ENCODE results near the gene WDR7.

The WDR7 gene

DNA sequence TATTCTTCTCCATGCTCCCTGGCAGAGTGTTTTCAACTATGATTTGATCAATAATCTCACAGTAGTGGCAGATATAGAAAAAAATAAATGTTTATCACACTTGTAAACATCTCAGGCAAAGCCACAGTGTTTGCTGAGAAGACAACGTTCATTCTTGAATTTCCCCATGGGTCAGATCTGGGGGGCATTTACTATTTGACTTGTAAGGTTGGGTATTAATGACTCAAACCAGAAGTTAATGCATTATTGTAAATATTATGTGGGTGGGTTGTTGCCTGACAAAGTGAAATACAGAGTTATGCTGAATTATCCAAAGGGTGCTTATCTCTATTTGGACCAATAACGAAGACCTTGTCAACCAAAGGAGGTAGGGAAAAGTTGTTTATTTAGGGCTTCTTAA, 346.0 kb downstream of the WDR7 start:
- TF ChIP-seq, protein P1, sequence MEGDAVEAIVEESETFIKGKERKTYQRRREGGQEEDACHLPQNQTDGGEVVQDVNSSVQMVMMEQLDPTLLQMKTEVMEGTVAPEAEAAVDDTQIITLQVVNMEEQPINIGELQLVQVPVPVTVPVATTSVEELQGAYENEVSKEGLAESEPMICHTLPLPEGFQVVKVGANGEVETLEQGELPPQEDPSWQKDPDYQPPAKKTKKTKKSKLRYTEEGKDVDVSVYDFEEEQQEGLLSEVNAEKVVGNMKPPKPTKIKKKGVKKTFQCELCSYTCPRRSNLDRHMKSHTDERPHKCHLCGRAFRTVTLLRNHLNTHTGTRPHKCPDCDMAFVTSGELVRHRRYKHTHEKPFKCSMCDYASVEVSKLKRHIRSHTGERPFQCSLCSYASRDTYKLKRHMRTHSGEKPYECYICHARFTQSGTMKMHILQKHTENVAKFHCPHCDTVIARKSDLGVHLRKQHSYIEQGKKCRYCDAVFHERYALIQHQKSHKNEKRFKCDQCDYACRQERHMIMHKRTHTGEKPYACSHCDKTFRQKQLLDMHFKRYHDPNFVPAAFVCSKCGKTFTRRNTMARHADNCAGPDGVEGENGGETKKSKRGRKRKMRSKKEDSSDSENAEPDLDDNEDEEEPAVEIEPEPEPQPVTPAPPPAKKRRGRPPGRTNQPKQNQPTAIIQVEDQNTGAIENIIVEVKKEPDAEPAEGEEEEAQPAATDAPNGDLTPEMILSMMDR (IDR thresholded peaks at IDR 0.05; ENCODE audit: borderline replicate concordance, insufficient read depth, low read depth, low read length) = no peak
- H3K4me3 ChIP-seq (ENCODE audit: low read depth, low read length) = no peak overlapping the region

DNA sequence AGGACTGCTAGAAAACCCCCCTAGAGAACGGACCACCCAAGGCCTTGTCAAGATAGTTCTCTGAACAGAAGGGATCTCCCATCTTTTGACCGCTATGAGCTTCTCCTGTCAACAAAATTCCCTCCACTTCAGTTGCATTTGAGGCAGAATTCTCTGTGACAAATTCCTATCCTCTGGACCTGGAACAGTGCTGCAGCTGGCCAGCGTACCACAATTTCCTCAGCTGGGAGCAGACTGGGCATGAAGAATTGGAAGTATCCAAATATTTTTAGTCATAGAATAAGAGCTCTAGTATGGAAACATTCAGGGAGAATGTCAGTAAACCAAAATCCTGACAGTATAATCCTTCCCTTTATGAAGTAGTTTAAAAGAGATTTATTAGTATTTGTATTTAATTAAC, 348.7 kb downstream of the WDR7 start:
- no peak overlapping the region for H3K4me3 ChIP-seq (ENCODE audit: low read depth, low read length)
- TF ChIP-seq, protein P1 (IDR thresholded peaks at IDR 0.05; ENCODE audit: borderline replicate concordance, insufficient read depth, low read depth, low read length) = no peak

- TF ChIP-seq, protein P1 (IDR thresholded peaks at IDR 0.05; ENCODE audit: borderline replicate concordance, insufficient read depth, low read depth, low read length) = no peak
- no peak overlapping the region for H3K4me3 ChIP-seq (ENCODE audit: low read depth, low read length)
Observed at GRCh38 chr18:57002627-57003026, 351.5 kb downstream of the WDR7 start.

DNA sequence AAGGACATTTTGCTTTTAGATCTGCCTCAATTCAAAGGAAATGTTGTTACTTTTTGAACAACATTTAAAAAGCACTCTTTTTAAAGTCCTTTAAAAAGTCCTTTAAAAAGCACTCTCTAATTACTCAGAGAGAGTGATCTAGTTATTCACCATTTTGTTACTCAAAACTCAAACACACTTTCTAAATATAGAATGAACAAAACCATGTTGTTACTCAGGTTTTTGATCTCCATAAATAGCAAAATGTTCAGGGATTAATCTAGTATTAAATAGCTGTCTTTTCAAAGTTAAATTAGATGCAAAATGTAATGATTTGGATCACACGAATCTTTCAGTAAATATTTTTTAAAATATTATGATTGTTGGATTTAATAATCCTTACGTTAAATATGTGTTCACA, 352.2 kb downstream of the WDR7 start:
- TF ChIP-seq, protein P1 (IDR thresholded peaks at IDR 0.05; ENCODE audit: borderline replicate concordance, insufficient read depth, low read depth, low read length) = no peak
- H3K4me3 ChIP-seq (ENCODE audit: low read depth, low read length) = no peak overlapping the region

DNA sequence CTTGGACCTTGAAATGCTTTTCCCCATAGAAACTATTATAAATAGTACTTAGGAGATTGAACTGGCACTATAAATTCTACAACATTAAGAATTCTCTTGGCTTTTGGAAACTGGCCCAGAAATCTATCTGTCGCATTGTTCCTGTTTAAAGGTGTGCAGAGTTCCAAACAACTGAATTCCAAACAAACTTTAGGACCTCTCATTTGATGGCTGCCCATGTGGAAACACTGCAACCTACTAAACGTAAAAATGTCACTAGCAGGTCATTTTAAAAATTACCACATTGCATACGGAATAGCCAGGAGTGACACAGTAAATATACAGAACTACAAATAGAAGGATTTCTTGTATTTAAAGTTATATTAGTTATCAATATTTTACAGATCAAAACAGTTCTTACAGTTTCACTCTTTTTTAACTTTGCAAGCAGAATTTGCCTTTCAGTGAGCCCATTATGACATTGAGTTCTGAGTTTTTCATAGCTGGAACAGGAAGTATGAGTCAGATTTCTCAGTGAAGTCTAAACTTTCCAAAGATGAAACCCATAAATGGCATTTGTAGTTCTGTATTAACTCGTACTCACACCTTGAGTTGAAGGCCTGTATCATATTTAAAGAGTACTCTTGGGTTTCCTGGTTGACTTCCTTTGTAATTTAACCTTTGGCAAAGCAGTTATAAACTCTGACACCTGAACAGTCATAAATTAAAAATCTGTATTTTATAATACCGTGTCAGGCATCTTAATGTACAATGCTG, 353.4 kb downstream of the WDR7 start:
- H3K4me3 ChIP-seq (ENCODE audit: low read depth, low read length) = no peak overlapping the region
- TF ChIP-seq, protein P1 (IDR thresholded peaks at IDR 0.05; ENCODE audit: borderline replicate concordance, insufficient read depth, low read depth, low read length) = no peak

DNA sequence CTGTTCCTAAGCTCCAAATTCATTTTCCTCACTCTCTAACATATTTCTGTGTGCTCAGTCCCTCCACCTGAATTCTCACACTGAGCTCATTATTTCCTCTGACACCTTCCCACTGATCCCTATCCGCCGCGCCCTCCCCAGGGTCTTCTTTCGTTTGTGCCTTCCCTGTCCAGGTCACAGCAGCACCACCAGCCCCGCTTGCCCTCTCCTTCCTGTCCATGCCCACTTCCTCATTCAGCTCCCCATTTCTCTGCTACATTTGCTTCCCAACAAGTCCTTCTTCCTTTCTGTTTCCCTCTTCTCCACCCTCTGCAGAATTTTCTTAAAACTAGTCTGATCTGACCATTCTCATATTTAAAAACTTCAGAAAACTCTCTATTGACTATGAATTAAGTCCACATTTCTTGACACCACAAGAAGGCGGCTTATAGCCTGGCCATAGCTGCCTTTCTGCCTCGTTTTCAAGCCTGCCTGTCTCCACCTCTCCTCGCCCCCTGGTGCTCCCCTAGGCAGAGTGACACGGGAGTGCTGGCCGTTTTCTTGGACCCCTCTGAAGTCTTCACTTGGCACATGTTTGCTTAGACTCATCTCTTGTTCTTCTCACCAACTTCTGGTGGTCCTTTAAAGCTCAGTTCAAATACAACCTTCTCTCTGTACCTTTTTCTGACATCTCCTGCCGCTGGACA, 357.0 kb downstream of the WDR7 start:
- TF ChIP-seq, protein P1 (IDR thresholded peaks at IDR 0.05; ENCODE audit: borderline replicate concordance, insufficient read depth, low read depth, low read length) = no peak
- no peak overlapping the region for H3K4me3 ChIP-seq (ENCODE audit: low read depth, low read length)

GRCh38 chr18:57009844-57010243, 358.7 kb downstream of the WDR7 start:
- no peak overlapping the region for H3K4me3 ChIP-seq (ENCODE audit: low read depth, low read length)
- TF ChIP-seq, protein P1 (IDR thresholded peaks at IDR 0.05; ENCODE audit: borderline replicate concordance, insufficient read depth, low read depth, low read length) = no peak

Measured in GM12875 (cell line).